COLO668 (cell line): ENCODE results near the gene ARMC6.
A peak's percentile ranks its signal among the peaks of the same experiment; 100 is the strongest.
"Not testable (repeated sequence)": the region's sequence is repeated elsewhere in the genome, so short reads cannot be mapped to it uniquely, and the experiment has no call there.

Source experiments
- DNase-seq: peaks from one replicate; lab custom pipeline; 2025; ENCODE audit not compliant: unreplicated experiment; lab: John Stamatoyannopoulos, UW

ARMC6 gene

DNA sequence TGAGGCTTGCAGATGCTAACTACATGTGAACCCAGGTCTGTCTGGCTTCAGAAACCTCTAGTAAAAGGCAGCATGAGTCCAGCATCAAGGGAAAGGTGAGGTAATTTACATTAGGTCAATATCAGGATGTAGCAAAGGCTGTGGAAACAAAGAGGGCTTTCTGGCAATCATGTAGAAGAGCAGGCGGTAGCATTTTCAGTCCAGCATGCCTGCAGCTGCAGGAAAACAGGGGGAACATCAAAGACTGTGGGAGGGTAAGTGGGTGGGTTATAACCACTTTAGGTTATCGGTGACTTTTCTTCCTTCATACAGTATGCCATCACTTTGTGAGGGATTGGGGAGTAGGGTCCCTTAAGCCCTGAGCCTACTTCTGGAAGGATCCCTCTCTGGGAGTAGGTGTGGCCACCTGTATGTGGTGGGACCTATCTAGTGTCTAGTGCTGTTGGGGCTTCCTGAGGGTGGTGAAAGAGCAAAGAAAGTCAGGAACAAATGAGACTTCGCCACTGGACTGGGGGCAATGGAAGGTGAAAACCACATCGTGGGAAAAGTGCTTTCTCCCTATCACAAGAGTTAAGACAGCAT is 10.9 kb upstream of the ARMC6 start:
- DNase-seq: no peak

DNA sequence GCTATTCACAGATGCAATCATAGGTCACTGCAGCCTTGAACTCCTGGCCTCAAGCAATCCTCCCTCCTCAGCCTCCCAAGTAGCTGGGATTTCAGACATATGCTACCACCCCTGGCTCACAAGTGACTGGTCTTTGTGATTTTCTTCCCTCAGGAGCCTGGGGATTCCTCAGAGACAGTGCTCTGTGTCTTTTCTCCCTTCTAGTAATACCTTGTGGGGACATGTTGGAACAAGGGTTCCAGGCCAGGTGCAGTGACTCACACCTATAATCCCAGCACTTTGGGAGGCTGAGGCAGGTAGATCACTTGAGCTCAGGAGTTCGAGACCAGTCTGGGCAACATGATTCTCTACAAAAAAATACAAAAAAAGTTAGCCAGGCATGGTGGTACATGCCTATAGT is 10.0 kb upstream of the ARMC6 start:
- DNase-seq: not testable (repeated sequence)

DNA sequence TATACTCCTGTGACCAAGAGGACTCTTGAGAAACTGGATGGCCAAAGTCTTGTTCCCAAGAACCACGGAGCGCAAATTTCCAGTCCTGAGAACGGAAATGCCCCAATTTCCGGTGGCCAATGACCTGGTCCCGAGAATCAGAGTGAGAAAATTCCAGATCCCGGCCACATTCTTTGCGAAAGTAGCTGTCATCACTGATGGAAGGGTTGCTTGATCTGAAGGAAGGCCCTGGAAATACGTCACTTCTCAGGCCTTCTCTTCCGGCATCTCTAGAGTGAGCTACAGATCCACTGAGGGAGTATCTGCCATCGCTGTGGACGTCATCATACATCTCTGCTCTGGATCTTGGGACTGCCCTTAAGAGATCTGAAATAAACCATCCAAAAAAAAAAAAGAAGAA is 7.5 kb upstream of the ARMC6 start:
- DNase-seq: no peak

DNA sequence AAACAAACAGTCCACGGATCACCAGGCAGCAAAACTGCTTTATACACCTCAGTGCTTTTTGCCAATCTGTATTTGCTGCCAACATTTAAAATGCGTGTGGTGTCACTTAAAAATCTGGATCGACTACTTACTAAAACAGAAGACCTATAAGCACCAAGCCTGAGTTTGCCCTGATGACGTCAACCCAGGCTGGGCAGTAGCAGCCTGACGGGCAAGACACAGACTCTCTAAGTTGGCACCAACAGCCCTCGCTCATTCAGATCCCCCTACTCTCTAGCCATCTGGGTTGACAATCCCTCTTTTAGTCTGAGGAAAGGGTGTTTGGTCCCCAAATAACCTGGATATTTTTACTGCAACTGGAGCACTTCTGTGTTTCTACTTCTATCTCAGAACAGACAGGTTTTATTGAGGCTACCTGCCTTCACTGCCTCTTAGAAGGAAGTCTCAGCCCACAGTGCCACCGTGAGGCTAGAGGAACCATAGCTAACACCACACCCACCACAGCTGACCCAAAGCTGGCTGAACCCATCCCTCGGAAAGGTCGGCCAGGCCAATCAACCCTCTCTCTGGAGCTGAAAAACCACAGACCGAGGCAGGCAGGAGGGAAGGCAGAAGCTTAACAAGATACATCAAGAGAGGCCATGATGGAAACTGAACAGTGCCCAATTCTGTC is 7.0 kb upstream of the ARMC6 start:
- no peak for DNase-seq

DNA sequence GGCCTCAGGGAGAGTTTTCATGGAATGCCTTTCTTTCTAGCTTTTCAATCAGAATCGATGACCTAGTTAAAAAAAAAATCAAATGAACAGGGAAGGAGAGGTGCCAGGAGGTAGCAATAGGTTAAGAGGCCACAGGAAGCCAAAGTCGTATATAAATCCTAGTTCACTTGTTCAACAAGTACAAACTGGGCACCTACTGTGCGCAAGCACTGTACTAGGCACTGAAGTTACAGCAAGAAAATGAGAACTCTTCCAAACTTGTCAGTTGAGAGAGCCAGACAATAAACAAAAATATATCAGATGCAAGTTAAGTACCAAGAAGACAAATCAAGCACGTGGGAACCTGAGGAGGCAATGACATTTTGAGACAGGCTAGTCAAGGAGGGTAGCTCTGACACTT is 6.2 kb upstream of the ARMC6 start:
- DNase-seq: no peak

DNA sequence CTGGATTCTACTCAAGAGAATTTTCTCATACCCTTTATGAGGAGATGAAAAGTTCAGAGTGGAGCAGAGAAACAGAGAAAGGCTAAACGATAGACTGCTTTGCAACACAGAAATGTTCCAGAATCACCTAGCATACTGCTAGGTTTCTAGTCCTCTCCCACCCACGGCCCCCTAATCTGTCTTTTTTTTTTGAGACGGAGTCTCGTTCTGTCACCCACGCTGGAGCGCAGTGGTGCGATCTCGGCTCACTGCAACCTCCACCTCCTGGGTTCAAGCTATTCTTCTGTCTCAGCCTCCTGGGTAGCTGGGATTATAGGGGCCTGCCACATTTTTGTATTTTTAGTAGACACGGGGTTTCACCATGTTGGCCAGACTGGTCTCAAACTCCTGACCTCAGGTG is 4.9 kb upstream of the ARMC6 start:
- no peak for DNase-seq

DNA sequence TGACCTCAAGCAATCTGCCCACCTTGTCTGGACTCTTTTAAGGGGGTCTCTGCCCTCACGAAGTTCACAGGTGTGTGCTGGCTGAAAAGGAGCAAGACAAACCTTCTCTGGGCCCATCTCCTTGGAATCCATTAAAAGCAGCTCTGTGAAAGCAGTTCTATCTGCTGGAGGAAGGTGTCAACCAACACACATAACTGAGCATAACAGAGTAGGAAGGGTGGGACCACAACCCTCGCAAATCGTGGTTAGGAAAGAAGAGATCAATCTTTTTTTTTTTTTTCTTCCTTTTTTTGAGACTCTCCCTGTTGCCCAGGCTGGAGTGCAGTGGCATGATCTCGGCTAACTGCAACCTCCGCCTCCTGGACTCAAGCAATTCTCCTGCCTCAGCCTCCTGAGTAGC is 1.5 kb upstream of the ARMC6 start:
- DNase-seq: no peak

DNA sequence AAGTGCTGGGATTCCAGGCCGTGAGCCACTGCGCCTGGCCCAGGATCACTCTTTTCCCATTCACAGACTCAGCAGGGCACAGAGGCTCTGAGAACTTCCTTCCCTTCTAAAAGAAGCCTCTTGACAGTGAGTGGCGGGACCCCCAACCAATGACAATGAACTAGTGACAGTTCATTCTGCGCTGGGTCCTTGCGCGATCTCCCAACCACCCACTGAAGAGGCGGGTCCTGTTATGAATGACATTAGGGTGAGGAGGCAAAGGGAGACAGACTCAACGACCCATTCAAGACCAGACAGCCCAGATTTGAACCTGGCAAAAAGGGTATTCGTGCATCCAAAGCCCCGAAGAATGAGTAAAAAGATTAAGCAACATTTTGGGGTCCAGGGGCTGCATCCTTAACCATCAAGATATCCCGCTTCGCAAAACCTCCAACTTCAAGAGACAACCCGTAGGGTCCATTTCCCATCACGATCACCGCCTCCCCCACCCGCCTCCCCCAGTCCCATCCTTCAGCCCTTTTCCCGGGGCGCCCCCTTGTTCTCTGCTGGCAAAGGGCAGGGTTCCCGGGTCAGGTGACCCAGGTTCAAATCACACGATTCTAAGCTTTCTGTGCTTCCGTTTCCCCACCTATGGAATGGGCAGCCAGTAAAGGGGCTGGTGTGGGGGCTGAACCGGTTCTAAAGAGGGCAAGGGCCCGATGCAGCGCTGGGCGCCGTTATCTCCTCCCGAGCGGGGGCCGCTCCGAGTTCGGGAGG is 805 bp upstream of the ARMC6 start:
- peak; percentile 63 for DNase-seq

DNA sequence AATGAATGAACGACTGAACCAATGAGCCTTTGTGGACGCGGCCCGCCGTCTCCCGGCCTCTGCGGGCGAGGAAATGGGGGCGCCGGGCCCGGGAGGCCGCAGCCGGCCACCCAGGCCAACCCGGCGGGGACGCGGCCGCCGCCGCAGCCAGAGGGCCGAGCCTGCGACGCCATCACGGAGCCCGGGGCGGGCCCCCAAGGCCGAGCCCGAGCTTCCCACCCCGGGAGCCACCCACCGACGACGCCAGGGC is 302 bp upstream of the ARMC6 start:
- no peak for DNase-seq

DNA sequence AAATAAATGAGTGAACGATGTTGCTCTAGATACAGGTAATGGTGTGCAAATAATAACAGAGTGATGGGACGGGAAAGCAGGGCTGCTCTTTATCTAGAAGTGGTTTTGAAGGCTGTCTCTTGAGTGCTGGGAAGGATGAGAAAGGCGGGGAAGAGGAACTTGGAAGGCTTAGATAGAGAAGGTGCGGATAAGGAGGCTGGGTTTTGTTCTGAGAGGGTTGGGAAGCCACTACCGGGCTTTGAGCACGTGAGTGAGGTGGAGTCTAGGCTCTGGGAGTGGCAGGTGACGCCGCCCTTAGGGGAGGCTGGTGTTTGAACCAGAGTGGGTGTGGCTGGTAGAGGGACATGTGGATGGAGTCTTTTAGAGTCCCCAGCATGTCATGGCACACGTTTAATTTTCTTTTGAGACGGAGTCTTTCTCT is 811 bp downstream of the ARMC6 start:
- DNase-seq: peak; percentile 81

DNA sequence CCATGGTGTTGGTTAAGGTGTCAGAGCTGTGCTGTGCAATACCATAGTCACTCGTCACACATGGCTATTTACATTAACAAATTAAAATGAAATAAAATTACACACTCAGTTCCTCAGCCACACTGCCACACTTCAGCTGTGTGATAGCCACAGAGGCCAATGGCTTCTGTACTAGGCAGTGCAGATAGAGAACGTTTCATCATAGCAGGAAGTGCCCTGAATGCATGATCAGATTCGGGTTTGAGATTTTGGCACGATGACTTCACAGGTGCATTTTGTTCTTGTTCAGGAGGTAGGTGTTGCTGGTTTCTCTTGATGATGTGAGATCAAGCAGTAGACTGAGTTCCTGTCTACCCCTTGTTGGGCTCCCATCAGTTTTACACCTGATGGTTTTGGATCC is 6.5 kb downstream of the ARMC6 start:
- no peak for DNase-seq

DNA sequence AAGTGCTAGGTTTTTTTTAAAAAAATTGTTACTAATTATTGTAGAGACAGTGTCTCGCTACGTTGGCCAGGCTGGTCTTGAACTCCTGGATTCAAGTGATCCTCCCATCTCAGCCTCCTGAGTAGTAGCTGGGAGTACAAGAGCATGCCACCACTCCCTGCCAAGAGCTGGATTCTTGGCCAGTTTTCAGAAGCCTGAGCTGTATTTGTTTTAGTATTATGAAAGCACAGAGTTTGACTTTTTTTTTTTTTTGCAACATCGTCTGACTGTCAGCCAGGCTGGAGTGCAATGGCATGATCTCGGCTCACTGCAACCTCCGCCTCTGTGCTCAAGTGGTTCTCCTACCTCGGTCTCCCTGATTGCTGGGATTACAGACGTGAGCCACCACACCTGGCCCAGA is 7.0 kb downstream of the ARMC6 start:
- no peak for DNase-seq

DNA sequence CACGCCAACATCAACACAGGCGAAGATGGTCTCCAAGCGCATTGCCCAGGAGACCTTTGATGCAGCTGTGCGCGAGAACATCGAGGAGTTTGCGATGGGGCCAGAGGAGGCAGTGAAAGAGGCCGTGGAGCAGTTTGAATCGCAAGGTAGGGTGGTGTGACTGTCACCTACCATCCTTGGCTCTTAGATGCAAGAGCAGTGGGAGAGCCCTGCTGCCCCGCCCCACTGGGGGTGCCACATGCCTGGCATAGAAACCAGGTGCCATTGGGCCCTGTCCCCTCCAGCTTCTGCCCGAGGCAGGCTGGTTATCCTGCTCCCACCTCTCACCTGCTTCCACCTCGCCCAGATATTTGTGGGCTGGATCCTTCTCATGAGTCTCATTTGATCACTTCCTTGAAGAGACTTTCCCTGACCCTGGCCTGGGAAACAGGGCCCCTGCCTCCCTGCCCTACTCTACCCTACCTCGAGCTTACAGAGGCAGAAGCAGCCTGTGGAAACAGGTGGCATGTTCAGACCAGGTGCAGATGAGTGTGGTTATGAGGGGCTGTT is 9.4 kb downstream of the ARMC6 start:
- no peak for DNase-seq

DNA sequence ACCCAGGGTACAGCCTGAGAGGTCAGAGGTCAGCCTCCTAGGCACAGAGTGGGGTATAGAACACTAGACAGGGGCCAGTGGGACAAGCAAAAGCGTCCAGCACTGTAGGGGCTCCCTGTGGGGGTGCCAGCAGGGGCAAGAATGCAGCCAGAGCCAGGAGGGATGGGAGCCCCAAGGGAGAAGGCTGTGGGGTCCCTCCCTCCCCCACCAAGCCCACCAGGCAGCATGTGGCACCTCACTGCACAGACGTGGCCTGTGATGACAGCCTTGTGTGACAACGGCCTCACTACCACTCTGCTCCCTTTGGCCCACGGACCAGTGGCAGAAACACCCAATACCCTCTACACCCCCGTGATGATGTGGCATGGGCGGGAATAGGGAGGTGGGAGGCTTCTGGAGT is 10.1 kb downstream of the ARMC6 start:
- DNase-seq: no peak

DNA sequence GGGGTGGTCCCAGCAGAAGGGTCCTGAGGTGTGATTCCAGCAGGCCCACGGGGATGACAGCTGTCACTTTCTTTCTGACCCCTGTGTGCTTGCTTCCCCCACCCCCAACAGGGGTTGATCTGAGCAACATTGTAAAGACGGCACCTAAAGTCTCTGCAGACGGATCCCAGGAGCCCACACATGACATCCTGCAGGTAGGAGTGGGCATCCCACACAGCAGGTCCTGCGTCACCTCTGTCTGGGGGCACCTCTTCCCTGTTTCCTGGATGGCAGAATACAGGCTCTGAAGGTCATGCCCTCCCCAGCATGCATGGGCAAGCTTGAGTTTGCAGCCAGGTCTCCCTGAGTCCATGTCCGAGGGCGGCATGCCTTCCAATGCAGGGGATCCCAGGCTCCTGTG is 10.5 kb downstream of the ARMC6 start:
- DNase-seq: no peak

DNA sequence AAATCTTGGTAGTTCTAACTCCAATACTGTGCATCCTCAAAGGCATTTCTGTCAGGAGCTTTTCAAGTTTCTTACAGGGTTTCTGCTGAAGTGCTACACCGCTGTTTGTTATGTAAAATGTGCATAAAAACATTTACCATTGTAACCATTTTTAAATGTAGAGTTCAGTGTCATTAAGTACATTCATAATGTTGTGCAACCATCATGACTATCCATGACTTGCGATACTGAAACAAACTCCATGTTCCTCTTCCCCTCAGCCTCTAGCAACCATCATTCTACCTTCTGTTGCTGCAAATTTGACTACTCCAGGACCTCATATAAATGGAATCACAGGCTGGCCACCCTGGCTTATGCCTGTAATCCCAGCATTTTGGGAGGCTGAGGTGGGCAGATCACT is 16.0 kb downstream of the ARMC6 start:
- no peak for DNase-seq

DNA sequence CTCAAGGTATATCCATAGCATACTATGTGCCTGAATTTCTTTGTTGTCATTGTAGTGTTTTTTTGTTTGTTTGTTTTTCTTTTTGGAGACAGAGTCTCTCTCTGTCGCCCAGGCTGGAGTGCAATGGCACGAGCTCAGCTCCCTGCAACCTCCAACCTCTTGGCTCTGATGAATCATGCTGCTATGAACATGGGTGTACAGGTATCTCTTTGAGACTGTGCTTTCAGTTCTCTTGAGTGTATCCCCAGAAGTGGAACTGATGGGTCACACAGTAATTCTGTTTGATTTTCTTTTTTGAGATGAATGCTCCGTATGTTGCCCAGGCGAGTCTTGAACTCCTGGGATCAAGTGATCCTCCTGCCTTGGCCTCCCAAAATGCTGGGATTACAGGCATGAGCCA is 16.7 kb downstream of the ARMC6 start:
- DNase-seq: no peak

DNA sequence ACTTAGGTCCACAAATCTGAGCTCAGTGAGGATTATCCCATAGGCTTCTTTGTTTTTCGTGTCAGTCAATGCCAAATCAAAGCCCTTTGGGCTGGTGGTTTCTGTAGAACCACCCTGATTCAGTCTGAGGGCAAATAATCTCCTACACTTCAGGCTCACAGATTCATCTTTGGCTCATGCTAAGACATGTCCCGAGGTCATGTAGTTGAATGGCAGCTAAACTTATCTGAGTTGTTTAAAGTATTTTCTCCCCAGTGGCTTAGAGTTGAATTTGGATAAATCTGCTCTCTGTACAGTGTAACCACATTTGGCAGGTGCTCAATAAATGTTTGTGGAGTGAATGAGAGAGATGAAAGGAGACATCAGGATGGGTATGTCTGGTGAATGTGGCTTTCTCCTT is 17.3 kb downstream of the ARMC6 start:
- DNase-seq: no peak

DNA sequence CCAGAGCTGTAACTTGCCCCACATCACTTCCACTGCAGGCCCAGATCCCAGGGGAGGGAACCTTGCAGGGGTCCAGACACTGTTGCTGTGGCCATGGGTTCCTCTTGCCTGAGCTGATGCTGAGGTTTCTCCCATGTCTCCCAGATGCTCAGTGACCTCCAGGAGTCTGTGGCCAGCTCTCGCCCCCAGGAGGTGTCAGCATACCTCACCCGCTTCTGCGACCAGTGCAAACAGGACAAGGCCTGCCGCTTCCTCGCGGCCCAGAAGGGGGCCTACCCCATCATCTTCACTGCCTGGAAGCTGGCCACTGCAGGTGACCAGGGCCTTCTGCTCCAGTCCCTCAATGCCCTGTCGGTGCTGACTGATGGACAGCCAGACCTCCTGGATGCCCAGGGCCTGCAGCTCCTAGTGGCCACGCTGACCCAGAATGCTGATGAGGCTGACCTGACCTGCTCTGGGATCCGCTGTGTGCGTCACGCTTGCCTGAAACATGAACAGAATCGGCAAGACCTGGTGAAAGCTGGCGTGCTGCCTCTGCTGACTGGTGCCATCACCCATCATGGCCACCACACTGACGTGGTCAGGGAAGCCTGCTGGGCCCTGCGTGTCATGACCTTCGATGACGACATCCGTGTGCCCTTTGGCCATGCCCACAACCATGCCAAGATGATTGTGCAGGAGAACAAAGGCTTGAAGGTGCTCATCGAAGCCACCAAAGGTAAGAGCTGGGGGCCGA is 18.2 kb downstream of the ARMC6 start:
- no peak for DNase-seq

DNA sequence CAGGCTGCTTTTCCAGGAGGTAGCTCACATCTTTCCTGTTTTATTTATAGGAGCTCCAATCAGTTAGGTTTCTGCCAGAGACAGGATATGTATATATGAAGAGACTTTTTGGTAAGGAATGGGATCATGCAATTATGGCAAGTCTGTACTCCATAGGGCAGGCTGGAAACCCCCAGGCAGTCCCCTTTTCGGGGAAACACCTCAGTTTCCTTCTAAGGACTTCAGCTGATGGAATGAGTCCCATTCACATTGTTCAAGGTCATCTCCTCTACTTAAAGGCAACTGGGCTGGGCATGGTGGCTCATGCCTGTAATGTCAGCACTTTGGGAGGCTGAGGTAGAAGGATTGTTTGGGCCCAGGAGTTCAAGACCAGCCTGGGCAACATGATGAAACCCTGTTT is 19.5 kb downstream of the ARMC6 start:
- DNase-seq: no peak

DNA sequence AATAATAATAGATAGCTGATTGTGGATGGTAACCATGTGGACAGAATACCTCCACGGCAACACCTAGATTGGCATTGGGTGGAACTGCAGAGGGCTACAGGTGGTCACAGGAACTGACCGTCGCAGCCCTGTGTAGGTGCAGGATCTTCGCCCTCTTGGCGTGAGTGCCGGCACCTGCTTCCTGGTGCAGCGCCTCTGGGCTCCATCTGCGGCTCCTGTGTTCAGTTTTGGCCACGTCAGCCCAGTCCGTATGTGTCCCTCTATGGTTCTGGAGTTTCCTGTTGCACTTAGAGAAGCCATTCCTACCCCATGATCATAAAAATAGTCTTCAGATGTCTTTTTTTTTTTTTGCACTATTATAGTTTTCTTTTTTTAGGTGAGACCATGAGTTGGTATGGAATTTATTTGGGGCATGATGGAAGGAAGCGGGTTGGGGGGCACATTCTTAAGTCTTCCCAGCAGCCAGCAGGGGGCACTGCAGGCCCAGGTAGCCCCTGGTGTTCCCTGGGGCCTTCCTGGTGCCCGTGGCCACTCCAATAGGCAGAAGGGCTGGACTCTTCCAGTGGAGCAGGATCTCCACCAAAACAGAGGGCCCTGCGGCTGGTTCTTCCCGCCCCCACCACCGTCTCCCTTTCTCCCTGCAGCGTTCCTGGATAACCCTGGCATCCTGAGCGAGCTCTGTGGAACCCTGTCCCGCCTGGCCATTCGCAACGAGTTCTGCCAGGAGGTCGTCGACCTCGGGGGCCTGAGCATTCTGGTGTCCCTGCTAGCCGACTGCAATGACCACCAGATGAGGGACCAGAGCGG is 20.3 kb downstream of the ARMC6 start:
- DNase-seq: peak; percentile 67
